Neural progenitor cell (in vitro differentiated cells): Measurements from ENCODE around the gene PSME4.

Source experiments
- EZH2 ChIP-seq: fragments of 200-600 bp; sonication (generic); IDR thresholded peaks from 2 replicates; pipeline ENCODE4 v1.6.1; 2017; ENCODE audit warnings: antibody characterized with exemption, mild to moderate bottlenecking, moderate library complexity
- EZH2phosphoT487 ChIP-seq: fragments of 200-600 bp; sonication (generic); IDR thresholded peaks from 2 replicates; pipeline ENCODE4 v1.6.1; 2017; ENCODE audit warnings: antibody characterized with exemption
- TF ChIP-seq, protein P1 (sequence below): fragments of 200-600 bp; sonication (generic); IDR thresholded peaks from 2 replicates; pipeline ENCODE4 v1.5.1; 2017; ENCODE audit warnings: antibody characterized with exemption, mild to moderate bottlenecking

- TF ChIP-seq, protein P1, sequence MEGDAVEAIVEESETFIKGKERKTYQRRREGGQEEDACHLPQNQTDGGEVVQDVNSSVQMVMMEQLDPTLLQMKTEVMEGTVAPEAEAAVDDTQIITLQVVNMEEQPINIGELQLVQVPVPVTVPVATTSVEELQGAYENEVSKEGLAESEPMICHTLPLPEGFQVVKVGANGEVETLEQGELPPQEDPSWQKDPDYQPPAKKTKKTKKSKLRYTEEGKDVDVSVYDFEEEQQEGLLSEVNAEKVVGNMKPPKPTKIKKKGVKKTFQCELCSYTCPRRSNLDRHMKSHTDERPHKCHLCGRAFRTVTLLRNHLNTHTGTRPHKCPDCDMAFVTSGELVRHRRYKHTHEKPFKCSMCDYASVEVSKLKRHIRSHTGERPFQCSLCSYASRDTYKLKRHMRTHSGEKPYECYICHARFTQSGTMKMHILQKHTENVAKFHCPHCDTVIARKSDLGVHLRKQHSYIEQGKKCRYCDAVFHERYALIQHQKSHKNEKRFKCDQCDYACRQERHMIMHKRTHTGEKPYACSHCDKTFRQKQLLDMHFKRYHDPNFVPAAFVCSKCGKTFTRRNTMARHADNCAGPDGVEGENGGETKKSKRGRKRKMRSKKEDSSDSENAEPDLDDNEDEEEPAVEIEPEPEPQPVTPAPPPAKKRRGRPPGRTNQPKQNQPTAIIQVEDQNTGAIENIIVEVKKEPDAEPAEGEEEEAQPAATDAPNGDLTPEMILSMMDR: no peak
- no peak for TF ChIP-seq EZH2
- TF ChIP-seq EZH2phosphoT487: no peak
Measured at GRCh38 chr2:54015798-54016699, 45.3 kb upstream of the PSME4 start.
